Activated gamma-delta T cell treated with Interleukin-2 at 50 U/mL for 16 hours (primary cell): ENCODE measurements around the gene PTTG2.

Experiments used
- DNase-seq: peaks from one replicate; pipeline ENCODE4 v3.0.0-alpha.2; 2020

PTTG2 gene

DNA sequence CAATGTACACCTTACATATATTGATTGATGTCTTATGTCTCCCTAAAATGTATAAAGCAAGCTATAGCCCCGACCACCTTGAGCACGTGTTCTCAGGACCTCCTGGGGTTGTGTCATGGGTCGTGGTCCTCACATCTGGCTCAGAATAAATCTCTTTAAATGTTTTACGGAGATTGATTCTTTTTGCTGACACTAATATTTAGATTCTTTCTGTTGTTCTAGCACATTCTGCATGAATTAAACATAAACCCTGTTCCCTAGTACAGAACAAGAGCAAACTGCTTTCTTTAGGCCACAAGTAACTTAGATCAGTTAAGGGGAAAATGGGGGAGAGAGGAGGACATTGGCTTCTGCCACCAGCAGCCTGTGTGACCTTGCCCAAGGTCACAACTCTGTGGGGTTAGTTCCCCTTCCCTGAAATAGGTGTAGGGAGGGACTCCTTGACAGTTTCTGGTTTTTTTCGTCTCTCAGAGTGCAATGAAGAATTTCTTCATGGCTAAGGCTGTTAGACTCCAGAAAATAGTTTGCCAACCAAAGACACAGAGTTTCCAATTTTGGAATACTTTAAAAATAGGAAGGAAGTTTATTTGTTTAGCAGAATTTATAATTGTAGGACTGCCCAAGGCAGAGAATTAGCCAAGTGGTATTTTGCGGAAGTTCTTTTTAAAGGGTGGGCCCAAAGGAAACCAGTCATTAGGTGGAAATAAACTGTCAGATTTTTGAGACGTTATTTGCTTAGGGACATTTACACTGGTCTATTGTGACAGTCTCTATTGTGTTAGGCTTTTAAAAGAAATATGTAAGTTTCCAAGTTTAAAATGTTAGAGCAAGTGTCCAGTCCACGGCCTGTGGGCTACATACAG is 29.4 kb downstream of the PTTG2 start:
- DNase-seq, result no peak

- no peak for DNase-seq
Observed at GRCh38 chr4:37990731-37991245, 30.6 kb downstream of the PTTG2 start.

GRCh38 chr4:37991623-37992410 is 31.6 kb downstream of the PTTG2 start:
- no peak for DNase-seq

- no peak for DNase-seq
Observed at GRCh38 chr4:37993806-37994205, 33.6 kb downstream of the PTTG2 start.

DNA sequence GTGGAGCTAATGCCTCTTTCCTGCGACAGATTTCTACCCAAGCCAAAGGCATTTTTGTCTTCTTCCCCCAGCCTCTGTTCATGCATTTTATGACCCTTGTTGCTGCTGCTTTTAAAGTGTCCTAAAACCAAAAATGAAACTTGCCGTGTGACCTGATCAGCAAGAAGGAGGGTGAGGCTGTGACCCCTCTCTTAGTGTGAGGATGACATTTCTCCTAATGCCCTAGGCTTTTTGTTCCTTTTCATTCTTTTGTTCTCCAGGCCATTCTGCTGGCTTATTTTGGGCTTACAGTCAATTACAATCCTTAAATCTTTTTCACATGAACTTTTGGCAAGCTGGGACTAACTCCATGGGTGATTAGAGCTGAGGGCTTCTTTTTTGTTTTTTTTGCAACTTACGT is 34.4 kb downstream of the PTTG2 start:
- DNase-seq, result no peak

GRCh38 chr4:37995299-37995821 is 35.2 kb downstream of the PTTG2 start:
- DNase-seq, result no peak

GRCh38 chr4:37995981-37996775 is 36.0 kb downstream of the PTTG2 start:
- DNase-seq, result no peak

GRCh38 chr4:37998226-37998625 is 38.0 kb downstream of the PTTG2 start:
- no peak for DNase-seq

DNA sequence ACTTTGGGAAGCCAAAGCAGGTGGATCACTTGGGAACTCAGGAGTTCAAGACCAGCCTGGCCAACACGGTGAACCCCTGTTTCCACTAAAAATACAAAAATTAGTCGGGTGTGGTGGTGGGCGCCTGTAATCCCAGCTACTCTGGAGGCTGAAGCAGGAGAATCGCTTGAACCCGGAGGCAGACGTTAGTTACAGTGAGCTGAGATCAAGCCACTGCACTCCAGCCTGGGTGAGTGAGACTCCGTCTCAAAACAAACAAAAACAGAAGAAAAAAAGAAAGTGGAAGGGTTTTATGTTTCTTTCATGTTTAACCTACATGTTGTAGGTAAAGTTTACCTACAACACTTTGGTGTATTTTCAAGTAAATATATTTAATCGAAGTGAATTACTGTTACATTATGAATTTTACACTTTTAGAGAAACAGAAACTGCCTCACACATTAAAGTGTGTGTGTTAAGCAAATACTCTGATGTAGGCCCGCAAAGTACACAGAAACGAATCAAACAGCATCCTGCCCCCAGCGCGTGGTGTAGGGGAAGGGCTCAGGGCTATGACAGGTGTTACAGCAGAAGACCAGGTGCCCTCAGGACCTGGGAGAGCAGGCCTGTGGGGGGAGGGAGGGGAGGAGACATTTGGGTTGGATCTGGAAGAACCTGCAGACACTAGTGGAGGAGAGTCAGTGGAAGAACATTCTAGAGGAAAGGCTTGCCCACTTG is 39.0 kb downstream of the PTTG2 start:
- peak; percentile 37 for DNase-seq

DNA sequence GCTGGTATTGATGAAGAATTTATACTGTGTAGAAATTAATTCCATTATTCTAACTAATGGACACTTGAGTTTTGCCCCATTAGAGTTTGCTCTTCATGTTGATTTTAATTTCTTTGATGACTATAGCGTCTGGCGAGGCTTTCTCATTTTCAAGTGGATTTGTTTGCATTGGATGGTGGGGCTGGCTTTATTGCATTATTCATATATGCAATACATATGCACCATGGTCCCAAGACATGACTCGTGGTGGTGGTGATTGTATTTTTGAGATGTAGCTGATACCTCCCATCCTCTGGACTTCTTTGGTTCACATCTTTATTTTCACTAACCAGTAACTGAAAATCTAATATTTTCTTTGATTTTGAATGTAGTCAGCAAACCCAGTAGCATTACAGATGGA is 39.8 kb downstream of the PTTG2 start:
- DNase-seq, result no peak

- no peak for DNase-seq
Observed at GRCh38 chr4:38001927-38002326, 41.7 kb downstream of the PTTG2 start.

DNA sequence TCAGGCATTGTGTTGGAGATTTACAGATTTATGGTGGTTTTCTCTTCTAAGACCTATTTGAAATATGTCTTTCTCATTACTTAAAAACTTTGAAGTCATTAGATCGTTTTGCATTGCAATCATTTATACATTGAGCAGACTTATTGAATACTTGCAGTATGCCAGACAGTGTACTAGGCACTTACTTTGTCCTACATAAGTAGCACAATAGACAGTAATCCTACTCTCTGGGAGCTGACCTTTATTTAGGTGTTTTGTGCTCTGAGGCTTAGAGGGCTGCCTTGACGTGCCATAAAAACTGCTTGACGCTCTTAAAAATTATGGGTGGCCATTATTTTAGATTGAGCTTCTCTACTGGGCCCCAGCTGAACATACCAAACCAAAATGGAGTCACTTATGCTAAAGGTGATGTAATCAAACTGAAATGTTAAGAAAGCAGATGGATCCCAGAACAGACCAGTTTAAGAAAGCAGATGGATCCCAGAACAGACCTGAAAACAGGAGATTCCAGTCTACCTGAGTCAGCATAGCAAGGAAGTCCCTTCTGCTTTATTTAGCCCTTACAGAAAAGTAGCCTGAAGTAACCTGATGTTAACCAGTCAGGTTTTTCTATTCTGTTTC is 42.4 kb downstream of the PTTG2 start:
- DNase-seq, result no peak

DNA sequence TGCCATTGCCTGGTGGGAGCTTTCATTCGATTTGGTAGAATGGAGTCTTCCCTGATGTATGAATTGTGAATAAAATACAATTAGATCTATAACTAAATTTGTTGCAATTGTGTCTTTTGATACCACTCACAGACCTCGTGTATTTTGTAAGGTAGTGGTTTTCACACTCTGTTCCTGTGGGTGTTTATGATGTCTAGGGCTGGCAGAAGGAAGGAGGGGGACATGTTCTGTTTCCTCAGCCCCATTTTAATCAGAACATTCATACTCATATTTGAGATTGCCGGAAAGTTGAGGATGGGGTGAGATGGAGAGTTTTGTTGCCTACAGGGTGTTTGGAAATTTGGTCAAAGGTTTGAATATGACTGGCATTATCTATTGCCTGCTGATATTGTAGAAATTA is 42.9 kb downstream of the PTTG2 start:
- peak; percentile 19 for DNase-seq

GRCh38 chr4:38003628-38004027 is 43.4 kb downstream of the PTTG2 start:
- no peak for DNase-seq

DNA sequence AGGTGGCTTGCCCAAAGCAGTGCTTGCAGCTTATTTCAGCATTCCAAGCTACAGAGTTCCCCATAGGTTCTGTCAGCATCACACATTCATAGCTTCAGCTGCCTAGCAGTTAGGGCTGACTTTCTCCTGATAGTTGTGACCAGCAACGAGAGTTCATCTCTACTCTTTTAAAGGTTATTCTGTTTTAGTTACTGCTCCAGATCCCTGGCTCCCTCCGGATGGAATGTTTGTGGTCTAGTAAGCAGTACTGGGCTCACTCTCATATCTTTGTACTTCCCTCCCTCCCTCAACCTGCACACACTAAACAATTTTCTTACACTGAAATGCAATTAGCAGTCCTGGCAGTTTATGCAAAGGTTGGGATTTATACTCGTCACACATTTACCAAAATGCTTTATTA is 43.9 kb downstream of the PTTG2 start:
- DNase-seq, result no peak

DNA sequence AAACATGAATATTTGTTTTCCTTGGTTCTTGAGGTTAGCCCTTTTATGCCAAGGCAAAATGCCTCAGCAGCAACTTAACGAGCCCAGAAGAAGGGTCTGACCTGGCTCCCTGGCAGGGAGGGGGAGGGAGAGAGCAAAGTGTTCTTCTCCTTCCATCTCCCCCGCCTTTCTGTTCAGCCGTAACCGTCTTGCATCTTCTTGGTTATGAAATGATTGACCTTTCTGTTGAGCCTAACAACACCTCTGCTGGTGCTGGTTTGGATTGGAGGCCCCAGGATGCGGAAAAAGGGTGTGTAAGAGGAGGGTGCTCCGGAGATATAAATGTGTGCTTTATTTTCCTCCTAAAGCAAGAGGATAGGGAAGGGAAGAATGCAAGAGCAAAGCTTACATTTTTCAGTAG is 44.7 kb downstream of the PTTG2 start:
- DNase-seq, result no peak

GRCh38 chr4:38005637-38006036 is 45.4 kb downstream of the PTTG2 start:
- no peak for DNase-seq

DNA sequence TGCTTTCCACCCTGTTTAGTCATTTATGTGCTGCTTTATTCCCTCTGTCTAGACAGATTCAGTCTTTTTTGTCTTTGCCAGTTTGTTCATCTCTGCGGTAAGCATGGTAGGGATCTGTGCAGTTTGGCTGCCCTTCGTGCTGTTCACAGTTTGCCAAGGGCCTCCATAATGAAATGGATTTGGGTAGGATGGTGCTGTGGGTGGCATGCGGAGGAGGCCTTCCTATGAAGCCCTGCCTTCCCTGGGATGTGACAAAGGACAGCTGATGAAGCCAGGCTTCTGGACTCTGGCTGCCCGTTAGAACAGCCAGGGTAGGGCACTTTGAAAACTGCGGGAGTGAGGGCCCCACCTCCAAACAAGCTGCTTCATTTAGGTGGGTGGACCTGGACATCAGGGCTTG is 47.4 kb downstream of the PTTG2 start:
- DNase-seq, result no peak

DNA sequence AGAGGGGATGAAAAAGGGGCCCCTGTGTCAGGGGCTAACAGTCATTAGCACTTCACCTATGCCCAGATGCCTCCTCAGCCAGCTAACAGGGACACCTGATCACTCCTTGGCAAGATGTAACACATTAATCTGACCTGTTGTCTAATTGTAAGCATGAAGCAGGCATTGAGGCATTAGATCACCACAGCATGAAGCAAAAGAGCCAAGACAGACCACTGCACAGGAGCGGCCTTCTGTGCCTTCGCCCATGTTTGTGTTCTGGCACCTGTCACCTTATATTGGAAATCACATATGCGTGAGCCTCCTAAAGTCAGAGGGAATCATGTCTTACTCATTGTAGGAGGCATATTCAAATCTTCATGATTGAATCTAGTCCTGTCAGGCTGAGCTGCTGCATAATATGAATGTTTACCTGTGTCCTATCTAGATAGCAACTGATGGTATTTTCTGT is 48.4 kb downstream of the PTTG2 start:
- no peak for DNase-seq

DNA sequence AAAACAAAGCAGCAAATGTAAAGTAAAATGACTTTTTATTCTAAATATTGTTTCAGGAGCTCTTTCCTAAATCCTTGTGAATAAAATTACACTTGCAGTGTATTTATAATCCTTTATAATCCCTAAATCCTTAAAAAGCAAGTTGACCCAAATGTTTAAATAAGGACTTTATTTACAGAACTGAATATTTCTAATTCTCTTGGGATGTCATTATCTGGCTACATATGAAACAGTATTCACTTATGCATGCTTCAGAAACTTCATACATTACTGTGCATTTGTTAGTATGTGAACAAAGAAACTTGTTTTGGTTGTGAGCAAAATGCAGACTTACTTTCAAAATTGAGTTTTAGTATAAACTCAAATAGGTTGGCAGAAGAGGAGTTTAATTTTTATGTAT is 49.2 kb downstream of the PTTG2 start:
- DNase-seq, result no peak

DNA sequence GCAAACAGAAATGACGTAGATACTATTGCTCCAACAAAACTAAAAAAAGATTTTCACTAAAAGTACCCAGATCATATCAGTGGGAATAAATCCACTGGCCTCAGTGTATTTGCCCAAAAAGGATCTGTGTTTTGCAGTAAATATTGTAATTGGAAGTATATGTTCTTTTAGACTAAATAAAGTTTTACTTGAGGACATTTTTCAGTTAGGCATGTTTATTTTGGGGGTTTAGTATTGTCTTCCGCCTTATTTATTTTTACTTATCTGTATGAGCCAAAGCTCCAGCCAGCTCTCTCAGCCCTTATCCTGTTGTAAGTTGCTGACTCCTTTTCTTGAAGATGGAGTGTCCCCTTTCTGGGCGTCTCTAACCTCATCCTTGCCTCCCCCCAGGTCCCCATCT is 49.8 kb downstream of the PTTG2 start:
- no peak for DNase-seq
